Stimulated activated CD4-positive, alpha-beta T cell treated with anti-CD3 and anti-CD28 coated beads, Interleukin-4, amount 100 ng/mL, for 48 hours (primary cell): ENCODE data around the gene PLCL2.
A peak's percentile ranks its signal among the peaks of the same experiment; 100 is the strongest.

Experiments
- DNase-seq, 2 donors: peaks; one replicate each; pipeline ENCODE4 v3.0.0-alpha.2; 2020; ENCODE audit warnings: low read depth in 2 of 2

PLCL2 gene

GRCh38 chr3:16865335-16865734, 19.4 kb upstream of the PLCL2 start:
- no peak for DNase-seq

- no peak for DNase-seq
These were observed 18.2 kb upstream of the PLCL2 start for GRCh38 chr3:16866571-16866970.

GRCh38 chr3:16868513-16868912, 16.2 kb upstream of the PLCL2 start:
- DNase-seq: no peak

- DNase-seq: no peak
These were observed 15.3 kb upstream of the PLCL2 start for GRCh38 chr3:16869261-16870005.

- DNase-seq: no peak
These were observed 12.6 kb upstream of the PLCL2 start for GRCh38 chr3:16871915-16872842.

- DNase-seq: no peak
These were observed 10.9 kb upstream of the PLCL2 start for GRCh38 chr3:16873872-16874271.

- DNase-seq: no peak
These were observed 8.7 kb upstream of the PLCL2 start for GRCh38 chr3:16875876-16876550.

GRCh38 chr3:16877505-16877904, 7.2 kb upstream of the PLCL2 start:
- no peak for DNase-seq

- no peak for DNase-seq
These were observed 6.8 kb upstream of the PLCL2 start for GRCh38 chr3:16877911-16878310.

GRCh38 chr3:16881896-16882630, 2.7 kb upstream of the PLCL2 start:
- no peak for DNase-seq

GRCh38 chr3:16883057-16883722, 1.6 kb upstream of the PLCL2 start:
- DNase-seq: no peak

GRCh38 chr3:16883723-16884083, 1.1 kb upstream of the PLCL2 start:
- DNase-seq: no peak

GRCh38 chr3:16884084-16884747, 539 bp upstream of the PLCL2 start:
- DNase-seq: peak; percentile 70 to 81

GRCh38 chr3:16885593-16886302, 993 bp downstream of the PLCL2 start:
- no peak for DNase-seq

GRCh38 chr3:16886303-16886683, 1.5 kb downstream of the PLCL2 start:
- no peak for DNase-seq

- no peak for DNase-seq
These were observed 2.4 kb downstream of the PLCL2 start for GRCh38 chr3:16887130-16887529.

GRCh38 chr3:16888356-16888755, 3.6 kb downstream of the PLCL2 start:
- no peak for DNase-seq

- no peak for DNase-seq
These were observed 4.2 kb downstream of the PLCL2 start for GRCh38 chr3:16888785-16889607.
